MM.1S (cell line): ENCODE measurements around the gene APBA1.

Source experiments
- CTCF ChIP-seq: fragments of 300-600 bp; sonication (generic); IDR thresholded peaks from 2 replicates; pipeline ENCODE4 v1.5.1; 2016; ENCODE audit warnings: antibody characterized with exemption, low read length, mixed read lengths
- EZH2 ChIP-seq: fragments of 300-600 bp; sonication (generic); optimal IDR thresholded peaks from 2 replicates; pipeline ENCODE3; 2017; ENCODE audit warnings: low read depth, mild to moderate bottlenecking, antibody characterized with exemption, low read length, mixed read lengths
- EZH2phosphoT487 ChIP-seq: fragments of 300-600 bp; sonication (generic); IDR thresholded peaks from 2 replicates; pipeline ENCODE4 v1.6.1; 2018; ENCODE audit warnings: antibody characterized with exemption, low read length

GRCh38 chr9:69660304-69660703 is 11.9 kb downstream of the APBA1 start:
- TF ChIP-seq EZH2 (no peak), CTCF (no peak), EZH2phosphoT487 (no peak)
